ENCODE measurements around the gene PLPP4.
"Not testable (repeated sequence)": the region's sequence is repeated elsewhere in the genome, so short reads cannot be mapped to it uniquely, and the experiment has no call there.

The PLPP4 gene

DNA sequence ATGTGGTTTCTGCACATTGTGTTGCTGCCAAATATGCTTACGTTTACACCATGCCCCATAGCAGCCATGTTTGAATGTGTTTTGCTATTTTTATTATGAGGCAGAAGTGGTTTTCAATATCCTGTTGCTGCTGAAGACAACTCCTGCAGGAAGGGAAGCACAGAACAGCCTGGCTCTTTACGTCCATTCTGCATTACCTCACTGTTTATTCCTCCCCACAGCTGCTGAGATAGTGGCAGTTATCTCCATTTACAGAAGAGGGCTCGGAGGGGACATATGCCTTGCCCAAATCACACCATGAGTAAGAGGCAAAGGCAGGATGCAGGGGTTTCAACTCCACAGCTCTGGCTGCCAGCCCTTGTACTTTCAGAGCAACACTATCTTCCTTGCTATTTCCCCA lies 35.3 kb downstream of the PLPP4 start:
- no peak for DNase-seq

DNA sequence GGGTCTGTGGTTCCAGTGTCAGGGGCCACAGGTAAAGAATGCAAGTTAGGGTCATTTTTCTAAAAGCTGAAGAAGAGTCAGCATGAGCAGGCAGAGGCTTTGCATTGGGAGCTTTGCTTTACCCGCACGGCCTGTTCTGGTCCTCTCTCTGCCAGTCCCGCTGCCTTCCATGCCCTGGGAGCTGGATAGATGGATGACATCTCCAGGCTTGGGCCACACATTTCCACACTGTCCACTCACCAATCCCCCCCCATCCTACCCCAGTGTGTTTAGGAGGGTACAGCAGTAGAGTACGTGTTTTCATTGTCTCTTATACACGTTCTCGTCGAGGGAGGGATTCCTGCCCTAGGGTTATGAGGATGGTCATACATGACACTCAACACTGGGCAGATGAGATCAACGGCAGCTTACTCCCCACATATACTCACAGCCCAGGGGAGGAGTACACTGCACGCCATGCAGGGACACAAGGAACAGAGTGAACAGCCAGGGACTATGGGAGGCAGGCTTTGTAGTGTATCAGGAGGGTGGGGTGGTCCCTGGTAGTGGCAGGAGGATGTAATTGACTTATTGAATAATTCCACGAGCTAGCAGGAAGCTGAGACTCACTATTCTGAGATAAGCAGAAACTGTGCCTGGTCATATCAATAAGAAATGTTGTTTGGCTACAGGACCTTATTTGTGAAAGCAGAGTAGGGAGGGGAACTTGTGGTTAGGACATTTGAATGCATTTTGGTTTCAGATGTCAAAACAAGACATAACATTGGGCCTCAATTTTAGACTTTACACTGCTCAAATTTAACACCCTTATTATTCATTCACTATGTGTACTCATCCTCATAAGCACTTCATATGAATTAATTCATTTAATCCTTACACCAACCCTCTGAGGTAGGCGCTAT lies 36.6 kb downstream of the PLPP4 start:
- no peak for DNase-seq

DNA sequence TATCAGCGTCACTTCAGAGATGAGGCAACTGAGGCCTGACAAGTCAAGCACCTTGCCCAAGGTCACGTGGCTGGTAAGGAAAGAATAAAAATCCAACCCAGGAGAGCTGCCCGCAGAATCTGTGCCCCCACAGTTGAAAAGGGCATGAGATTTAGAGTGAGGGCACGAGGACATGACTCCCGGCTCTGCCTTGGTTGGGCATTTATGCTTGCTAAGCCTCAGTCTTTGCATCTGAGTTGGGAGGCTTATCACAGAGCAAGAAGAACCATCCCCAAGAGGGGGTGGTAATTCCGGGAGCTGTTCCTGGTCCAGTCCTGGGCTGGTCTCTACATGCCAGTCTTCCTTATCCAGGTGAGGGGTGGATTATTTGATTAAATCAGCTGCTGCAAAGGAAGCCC lies 37.3 kb downstream of the PLPP4 start:
- DNase-seq = no peak

DNA sequence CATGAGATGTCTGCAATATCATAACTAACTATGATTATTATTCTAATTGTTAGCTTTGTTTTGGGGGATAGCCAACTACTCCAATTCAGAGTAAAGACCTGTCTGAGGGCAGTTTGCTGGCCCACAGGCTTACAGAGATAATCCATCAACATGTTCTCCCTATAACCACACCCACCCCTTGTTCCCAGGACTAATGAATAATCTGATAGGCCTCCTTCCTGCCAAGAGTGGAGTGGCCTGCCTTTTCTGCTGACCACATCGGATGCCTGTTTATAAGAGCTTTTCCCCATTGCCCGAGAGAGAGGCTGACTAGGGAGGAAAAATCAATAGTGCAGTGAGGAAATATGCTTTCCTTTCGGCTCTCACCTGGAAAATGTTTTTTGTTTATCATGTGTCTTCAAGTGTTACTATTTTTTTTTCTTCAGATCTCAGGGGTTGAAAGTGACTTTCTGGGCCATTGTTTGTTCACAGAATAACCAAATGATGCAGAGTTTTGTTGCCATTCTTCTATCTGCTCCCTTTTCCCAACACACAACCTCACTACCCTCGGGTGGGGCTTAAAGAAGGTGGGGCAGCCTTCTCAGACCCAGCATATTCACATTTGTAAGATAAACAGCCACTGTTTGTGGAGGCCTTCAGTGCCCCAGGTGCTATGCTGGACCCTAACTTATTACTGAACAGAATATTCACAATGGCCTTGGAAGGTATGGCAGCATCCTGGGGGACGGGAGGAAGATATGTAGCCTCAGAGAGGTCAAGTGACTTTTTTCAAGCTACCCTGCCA lies 38.4 kb downstream of the PLPP4 start:
- peak; percentile 34 for DNase-seq

DNA sequence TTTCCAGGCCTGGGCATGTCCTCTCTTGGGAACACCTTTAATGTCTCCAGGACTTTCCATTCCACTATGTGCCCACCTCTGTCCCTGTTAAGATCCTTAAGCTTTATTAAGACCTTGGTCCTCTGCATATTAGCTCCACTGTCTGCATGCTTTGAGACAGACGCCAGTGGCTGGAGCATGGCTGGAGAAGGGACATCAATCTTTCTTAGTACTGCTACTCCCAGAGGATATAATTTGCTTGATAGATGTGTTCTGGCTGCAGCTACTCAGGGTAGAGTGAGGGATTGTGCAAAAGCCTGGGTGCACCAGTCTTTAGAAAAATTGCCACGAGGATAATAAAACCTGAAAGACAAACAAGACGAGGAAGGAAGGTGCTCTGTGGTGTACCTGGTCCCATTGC lies 42.9 kb downstream of the PLPP4 start:
- DNase-seq = no peak

DNA sequence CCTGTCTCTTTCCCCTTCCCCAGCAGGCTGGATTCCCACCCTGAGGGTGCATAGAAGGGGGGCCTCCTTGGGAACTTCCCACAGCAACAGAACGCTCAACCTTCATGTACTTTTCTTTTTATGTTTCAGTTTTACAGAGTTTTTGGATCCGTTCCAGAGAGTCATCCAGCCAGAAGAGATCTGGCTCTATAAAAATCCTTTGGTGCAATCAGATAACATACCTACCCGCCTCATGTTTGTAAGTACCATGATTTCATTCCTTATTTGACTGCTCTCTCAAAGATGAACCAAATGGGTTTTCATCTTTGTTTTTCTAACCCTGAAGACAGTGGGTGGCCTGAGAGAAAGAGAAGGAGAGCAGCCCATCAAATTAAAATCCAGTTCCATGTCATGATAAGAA lies 46.7 kb downstream of the PLPP4 start:
- no peak for DNase-seq

DNA sequence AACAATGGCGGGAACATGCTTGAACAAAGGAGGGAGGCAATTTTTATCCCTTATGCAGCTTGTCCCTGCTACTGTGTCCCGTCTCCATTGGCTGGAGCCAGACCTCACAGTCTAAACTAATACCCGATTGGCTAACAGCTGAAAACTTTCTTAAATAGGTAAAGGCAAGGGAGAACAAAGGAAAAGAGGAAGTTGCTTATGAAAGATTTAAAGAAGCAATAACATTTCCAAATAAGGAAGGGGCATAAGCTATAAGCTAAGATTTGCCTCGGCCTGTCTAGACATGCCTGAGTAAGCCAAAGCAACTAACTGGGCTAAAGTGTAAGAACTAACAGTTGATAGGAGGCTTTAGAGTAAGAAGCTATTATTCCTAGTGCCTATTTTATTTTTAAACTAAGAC lies 47.2 kb downstream of the PLPP4 start:
- DNase-seq = not testable (repeated sequence)

DNA sequence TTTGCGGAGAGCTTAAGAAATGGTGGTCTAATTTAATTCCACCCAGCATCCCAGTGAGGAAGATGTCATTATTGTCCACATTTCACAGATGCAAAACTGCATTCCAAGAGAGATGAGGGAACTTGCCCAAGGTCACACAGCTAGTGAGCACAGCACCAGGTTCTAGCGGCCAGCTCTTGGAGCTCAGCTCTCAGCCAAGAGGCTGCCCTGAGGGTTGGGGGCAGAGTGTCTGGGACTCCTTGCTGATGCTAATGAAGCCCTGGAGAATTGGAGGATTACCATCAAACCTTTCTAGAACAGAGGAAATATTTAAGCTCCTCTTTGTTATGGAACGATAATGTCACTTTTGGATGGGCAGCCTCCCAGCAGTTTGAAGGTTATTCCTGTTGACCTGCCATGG lies 48.0 kb downstream of the PLPP4 start:
- DNase-seq = no peak

DNA sequence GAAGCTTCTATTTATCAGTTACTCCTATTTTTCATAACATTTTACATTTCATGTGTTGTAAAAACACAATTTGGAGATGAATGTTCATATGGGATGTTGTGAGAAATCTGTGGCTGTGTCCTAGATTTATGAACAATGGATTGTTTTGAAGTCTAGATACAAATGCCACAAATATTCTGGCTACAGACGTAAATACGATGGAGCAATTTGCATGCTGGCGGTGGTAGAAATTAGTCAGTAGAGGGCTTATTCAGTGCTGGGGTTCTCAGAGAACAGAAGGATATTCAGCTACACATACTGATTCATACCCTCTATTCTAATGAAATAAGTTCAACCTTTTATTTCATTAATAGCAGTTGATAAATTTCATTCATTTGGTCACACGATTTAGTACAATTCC lies 48.8 kb downstream of the PLPP4 start:
- DNase-seq = no peak

DNA sequence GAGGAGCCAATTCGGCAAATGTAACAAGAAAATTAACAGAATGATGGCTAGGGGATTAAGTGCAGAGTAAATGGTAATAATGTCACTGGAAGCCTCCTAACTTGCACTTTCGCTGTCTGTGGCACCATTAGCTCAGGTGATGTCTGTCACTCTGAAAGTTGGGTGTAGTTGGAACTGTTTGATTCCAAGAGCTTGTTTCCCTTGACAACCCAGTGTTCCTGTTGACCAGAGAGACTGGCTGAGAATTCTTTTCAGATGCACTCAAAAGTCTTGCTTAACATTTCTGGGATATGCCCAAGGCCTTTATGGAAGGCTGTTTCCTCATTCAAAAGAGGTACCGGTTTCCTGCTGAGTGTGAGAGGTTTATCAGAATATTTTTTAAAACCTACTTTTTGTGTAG lies 49.6 kb downstream of the PLPP4 start:
- DNase-seq = no peak

DNA sequence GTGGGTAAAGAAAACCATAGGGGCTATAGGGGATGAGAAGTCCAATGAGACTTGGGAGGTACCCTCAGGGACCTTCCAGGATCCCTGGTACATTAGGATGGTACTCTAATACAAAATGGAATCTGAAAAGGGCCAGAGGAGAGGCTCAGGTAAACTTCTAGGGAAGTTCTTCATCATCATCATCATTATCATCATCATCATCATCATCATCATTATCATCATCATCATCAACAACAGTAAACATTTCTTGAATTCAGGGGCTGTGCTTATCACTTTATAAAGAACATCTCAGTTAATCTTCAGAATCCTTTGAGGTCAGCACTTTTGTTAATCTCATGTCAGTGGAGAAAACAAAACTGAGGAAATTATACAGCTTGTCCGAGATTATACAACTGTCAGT lies 50.1 kb downstream of the PLPP4 start:
- DNase-seq = no peak

DNA sequence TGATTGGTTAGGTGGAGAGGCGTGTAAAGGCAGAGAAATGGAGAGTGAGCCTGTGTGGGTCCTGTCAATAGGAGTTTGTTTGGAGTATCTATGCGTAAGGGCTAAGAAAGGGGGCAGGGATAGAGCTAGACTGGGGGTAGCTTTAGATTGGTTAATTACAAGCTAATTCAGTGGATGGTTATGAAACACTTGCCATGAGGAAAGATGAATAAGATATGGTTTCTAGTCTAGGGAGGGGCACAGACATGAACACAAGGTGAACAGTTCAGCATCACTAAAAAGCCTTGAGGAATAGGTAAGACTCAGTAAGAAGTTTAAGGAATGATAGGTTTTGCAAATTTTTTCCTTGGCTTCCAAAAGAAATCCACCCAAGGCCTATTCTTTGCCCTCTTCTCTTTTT lies 50.6 kb downstream of the PLPP4 start:
- no peak for DNase-seq

DNA sequence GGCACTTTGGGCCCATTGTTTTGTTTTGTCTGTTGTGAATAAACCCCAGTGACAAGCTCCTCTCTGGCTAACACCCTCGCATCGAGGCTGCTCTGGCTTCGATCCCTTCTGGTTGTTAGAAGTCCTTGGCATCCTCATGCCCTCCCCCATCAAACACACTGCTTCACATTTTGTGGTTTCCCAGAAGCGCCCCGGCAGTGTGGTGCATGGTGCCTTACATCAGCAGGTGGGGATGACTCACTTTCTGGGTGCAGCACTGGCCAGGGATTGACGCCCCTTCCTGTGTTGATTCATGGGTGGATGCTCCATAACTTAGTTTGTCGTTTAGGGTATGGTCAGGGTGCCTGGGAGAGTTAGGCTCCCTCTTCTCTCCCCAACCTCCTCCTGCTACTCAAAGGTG lies 51.4 kb downstream of the PLPP4 start:
- DNase-seq = no peak

DNA sequence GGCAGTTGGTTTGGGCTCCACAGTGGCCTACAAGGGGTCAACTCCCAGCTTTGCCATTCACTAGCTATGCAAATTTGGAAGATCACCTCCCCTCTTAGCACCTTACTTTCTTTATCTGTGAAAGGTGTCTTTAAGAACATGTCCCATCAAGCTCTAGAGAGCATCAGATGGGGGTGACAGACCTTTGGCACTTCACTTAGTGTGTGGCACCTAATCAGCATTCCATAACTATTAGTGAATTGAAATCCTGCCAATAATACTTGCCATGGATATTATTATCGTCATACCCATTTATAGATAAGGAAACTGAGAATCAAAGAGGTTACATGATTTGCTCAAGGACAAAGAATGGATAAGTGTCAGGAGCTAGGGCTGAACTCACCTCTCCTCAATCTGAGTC lies 51.9 kb downstream of the PLPP4 start:
- DNase-seq = no peak

DNA sequence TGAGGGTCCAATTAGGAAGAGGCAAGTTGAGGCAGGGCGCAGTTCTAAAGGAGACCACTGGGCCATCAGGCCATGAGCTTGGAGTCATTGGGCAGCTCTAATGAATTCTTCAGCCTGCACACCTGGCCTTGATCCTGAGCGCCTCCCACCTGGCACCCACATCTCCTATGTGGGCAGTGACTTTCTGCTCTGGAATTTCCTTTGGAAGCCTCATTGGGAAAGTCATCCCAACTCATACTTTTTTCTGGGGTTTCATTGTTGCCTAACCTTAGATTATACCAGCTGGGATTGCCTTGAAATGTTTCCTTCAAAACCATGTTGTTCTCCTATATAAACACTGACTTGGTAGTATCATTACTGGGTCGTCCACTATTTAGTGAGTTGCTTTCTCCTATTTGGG lies 54.1 kb downstream of the PLPP4 start:
- DNase-seq = no peak

DNA sequence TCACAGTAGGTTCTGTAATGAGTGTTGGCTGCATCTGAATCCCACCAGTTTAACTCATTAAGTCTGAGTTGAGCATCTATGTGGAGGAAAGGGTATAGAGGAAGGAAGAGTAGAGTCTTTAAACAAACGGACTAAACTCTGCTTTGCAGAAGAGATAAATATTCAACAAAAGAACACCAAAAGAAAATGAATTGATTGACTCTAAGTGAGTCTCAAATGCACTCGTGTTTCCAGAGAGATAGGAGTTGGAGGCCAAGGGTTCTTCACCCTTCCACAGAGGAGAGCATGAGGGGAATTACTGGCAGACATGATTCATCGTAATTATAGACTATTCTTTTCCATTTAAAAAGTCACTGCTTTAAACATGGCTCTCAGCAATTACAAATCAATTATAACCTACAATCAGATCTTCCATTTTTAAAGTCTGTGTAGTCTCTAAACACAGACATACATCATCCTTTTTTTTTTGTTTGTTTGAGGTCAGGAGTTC lies 56.3 kb downstream of the PLPP4 start:
- no peak for DNase-seq

DNA sequence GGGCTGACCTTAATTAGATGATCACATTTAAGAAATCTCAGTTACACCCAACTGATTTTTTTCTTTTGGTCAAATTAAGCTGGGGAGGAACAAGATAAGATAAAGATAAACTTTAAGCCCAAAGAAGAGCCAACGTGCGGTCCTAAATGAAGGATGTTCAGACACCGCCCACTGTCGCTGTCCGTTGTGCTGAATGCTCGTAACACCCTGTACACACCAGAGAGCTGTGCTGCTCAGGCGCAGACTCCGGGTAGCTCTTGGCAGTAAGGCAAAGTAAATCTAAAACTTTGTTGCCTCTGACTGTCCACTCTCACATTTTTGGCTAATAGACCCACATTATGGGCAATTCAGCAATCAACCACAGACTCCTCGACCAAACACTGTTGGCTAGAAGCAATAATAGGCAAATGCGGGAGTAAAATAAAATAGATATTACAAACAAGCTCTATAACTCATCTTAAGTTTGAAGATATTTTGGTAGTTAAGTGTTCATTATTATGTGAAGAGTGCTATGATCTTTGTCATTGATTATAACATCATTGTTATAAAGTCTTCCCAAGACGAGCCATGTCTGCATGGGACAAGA lies 57.1 kb downstream of the PLPP4 start:
- DNase-seq = no peak

DNA sequence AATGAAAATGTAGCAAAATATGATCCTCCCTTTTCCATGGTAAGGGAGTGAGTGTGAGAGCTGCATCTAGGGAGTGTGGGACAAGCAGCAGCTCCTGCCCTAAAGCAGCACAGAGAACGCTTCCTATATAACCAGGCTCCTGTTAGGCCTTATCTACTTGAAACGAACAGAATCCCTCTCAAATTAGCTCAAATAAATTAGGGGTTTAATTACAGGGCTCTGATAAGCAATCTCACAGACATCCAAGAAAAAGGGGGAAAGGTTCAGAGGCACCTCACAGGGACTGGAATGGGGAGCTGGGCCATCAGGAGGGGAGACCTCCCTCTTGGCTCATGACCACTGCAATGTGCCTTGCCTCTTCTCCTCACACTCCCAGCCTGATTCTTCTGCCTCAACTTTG lies 57.9 kb downstream of the PLPP4 start:
- DNase-seq = no peak

DNA sequence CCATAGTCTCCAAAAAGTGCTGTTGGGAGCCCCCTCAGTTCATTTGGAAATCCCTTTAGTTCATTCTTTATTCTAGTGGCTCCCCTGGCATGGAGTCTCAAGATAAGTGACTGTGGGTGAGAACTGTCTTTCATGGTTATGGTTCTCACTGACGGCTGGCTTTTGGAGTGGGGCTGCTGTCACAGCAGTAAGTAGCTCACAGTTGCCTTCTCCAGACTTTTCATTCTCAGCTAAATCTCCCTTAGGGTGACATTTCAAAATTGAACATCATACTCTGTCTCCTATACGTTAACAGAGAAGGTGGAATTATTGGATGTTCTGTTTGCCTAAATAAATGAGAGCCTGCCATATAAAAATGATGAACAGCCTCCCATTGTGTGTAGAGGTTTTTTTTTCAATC lies 58.7 kb downstream of the PLPP4 start:
- no peak for DNase-seq

DNA sequence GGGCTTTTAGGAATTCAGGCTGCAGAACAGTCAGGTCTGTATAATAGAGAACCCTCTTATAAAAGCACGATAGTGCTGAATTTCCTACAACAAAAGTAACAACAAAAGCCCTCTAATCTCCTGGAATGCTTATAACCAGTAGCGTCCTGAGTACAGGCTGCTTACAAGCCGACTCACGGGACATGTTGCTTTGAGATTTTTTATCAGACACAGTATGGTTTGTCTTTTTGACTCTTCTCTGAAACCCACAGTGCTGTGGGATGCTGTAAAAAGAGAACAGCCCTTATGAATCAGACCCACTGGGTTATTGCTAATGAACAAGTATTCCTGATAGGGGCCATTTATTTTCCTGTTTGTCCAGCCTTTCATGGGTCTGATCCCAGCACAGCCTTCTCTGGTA lies 59.4 kb downstream of the PLPP4 start:
- DNase-seq = no peak

DNA sequence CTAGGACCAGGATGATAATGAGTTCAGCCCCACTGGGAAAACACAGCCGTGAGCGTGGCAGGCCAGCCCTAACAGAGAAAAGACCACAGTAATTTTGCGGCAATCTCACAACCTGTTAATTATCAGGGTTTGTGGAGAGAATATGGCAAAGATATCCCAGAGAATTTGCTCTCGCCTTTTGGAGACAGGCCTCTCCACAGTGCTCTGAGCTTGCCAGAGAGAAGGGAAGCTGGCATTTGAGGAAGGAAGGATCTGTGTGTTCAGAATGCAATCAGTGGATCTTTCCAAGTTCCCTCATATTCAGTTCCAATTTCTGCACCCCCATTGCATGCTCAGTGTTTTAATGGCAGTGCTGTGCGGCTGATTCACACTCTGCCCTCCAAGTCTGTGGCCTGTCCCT lies 60.2 kb downstream of the PLPP4 start:
- no peak for DNase-seq

DNA sequence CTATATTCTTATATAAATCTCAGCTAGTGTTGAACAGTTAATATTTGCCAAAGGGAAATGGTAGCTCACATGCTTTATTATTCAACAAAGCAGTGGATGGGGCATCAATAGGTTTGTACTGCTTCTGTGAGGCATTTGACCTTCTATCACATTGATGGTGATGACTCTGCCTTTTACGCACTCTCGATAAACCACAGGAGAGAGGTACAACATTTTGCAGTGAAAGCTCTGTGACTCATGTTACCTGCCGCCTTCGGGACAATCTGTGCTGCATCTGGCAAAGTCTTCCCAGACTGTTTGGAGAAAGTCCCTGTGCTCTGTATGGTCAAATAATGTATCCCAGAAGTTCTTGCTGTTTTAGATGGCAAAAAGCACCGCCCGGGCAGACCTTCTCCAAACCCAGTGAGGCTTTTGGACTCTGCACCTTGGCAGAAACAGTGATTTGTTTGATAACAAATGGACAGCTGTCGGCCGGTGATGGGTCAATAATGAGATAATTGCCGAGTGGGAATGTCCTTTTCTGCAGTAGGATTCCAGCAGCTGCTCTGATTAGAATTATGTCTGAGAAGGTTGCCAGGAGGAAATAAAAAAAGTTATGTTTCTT lies 61.0 kb downstream of the PLPP4 start:
- no peak for DNase-seq

DNA sequence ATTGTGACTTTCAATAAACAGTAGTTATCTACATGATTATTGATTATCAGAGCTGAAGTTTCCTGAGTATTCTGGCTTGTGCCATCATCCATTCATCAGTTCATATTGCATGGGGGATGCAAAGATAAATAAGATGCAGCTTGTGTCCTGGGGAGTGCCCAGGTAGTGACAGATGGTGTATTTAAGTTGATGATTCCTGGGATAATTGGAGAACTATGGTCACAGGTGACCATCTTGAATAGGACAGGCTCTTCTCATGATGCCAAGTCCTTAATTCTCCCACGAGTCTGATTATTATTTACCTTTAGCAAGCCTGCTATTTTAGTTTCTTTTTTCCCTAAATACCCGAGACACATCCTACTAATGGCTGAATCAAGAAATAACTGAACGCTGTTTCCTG lies 64.9 kb downstream of the PLPP4 start:
- DNase-seq = no peak

All from DMS153 (cell line).